Skeletal muscle cell (primary cell): ENCODE data around the gene EXOC4.

Experiments
- DNase-seq: peaks from one replicate; pipeline ENCODE4 v3.0.0-alpha.2; 2010; ENCODE audit warnings: low read depth
- H3K4me3 ChIP-seq: 2 replicates; pipeline ENCODE4 v1.5.1; 2011; ENCODE audit warnings: low read depth, mild to moderate bottlenecking, control low read depth, low read length, moderate library complexity

EXOC4 gene

GRCh38 chr7:133576612-133577168 lies 323.8 kb downstream of the EXOC4 start:
- no peak for DNase-seq
- H3K4me3 ChIP-seq = no peak overlapping the region

DNA sequence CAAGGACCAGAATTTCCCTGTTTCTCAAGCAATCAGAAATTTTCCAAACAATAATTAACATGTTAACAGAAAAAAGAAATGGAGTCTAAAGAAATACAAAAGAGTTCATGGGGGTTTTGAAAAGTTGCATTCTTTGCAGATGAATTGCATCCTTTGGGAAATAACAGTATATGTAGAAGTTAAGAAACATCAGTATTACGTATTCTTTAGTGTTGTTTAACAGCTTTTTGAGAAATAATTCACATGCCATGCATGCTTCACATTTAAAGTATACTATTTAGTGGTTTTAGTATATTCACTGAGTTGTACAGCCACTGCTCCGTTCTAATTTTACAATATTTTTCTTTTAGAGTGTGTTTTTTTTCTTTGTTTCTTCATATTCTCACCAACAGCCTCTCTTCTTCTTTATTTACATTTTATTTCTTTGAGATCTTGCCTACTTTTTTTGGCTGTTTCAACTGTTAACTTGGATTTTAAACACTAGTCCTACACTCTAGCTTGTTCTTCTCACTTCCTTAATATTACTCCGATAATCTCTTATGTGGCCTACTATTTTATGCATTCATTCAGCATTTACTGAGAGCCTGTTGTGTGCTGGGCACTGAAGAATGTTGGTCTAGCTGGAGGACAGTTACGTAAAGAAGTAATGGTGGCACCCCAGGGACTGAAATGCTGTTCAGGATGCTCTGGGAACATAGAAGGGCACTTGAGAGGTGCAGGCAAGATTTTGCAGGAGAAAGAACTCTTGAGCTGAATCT lies 330.1 kb downstream of the EXOC4 start:
- no peak overlapping the region for H3K4me3 ChIP-seq
- peak; percentile 73 for DNase-seq

GRCh38 chr7:133583545-133584171 lies 330.8 kb downstream of the EXOC4 start:
- no peak overlapping the region for H3K4me3 ChIP-seq

GRCh38 chr7:133584956-133585668 lies 332.2 kb downstream of the EXOC4 start:
- H3K4me3 ChIP-seq = no peak overlapping the region
- no peak for DNase-seq

More at GRCh38 chr7:133583545-133584171, 330.8 kb downstream of the EXOC4 start:
- no peak for DNase-seq

- no peak overlapping the region for H3K4me3 ChIP-seq
- DNase-seq = no peak
These were observed 333.4 kb downstream of the EXOC4 start for GRCh38 chr7:133586253-133586652.

- no peak for DNase-seq
- no peak overlapping the region for H3K4me3 ChIP-seq
These were observed 335.0 kb downstream of the EXOC4 start for GRCh38 chr7:133587903-133588302.

GRCh38 chr7:133590795-133591194 lies 337.9 kb downstream of the EXOC4 start:
- no peak for DNase-seq
- H3K4me3 ChIP-seq = no peak overlapping the region

DNA sequence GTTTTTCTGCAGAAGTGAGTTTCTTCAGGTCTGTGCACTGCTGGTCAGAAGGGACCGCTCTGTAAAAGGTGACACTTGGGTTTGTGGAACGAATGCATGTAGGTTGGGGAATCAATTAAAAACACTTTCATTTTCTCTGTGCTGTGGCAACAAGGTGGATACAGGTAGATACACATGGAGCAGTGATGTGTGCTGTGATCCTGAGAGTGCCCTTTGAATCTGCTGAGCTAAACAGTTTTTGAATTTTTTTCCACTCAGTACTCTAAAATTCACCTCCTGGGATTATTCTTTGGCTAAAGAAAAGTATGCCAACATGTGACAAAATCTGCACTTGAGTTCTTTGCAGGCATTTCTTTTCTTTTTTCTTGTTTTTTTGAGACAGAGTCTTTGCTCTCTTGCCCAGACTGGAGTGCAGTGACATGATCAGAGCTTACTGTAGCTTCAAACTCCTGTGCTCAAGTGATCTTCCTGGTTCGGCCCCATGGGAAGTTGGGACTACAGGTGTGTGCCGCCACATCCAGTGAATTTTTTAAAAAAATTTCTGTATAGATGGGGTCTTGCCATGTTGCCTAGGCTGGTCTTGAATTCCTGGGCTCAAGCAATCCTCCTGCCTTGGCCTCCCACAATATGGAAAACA lies 338.9 kb downstream of the EXOC4 start:
- H3K4me3 ChIP-seq = no peak overlapping the region
- DNase-seq = no peak

- DNase-seq = no peak
- no peak overlapping the region for H3K4me3 ChIP-seq
These were observed 340.7 kb downstream of the EXOC4 start for GRCh38 chr7:133593561-133593960.

DNA sequence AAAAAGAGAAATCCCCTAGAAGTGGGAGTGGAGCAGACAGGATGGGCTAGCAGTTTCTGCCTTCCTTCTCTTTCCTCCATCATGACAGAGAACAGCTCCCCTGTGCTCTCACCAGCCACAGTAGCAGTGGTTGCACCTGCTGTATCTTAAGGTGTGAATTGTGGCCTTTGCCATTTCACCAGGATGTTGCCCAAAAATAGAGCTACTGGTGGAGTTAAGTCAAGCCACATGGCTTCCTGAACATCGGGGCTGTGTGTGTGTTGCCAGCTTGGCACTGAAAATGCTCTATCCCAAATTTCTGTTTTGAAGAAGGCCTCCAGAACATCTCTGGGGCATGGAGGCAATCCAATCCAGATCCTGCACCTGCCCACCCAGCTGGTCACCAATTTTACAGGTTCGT lies 348.7 kb downstream of the EXOC4 start:
- no peak for DNase-seq
- H3K4me3 ChIP-seq = no peak overlapping the region

- peak; percentile 75 for DNase-seq
- H3K4me3 ChIP-seq = no peak overlapping the region
These were observed 349.4 kb downstream of the EXOC4 start for GRCh38 chr7:133602291-133602690.

- no peak overlapping the region for H3K4me3 ChIP-seq
- DNase-seq = no peak
These were observed 354.1 kb downstream of the EXOC4 start for GRCh38 chr7:133606991-133607390.

DNA sequence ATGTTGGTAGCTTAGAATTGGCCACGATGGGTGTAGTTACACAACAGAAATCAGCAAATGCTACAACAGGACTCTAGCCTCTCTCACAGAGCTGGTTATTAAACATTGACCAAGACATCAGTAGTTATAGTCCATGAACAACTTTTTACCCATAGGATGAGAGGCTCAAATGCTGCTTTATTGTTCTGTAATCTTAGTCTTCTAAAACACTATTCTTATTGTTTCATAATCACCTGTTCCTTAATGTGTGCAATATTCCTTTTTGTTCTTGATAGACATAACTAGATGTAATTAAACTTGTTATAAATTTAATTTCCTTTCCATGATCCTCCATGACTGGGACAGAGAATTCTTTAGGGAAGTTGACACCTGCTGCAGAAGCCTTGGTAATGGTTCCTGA lies 356.9 kb downstream of the EXOC4 start:
- DNase-seq = no peak
- H3K4me3 ChIP-seq = no peak overlapping the region

DNA sequence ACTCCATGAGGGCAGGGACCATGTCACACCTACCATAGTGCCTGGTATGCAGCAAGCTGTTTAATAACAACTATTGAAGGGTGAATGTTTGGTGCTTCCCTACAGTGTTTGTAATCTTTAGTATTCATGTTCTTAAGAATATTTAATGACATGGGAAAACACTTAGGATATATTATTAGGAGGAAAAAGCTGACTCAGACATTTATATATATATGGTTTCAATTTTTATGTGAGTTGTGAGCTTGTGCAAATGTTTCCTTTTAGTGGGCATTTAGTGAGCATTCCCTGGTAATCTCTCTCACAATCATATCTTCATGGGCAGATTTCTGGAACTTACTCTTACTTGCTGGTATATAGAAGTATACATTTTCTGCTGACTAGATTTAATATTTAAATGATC lies 359.1 kb downstream of the EXOC4 start:
- no peak overlapping the region for H3K4me3 ChIP-seq
- no peak for DNase-seq

GRCh38 chr7:133613250-133613790 lies 360.4 kb downstream of the EXOC4 start:
- no peak overlapping the region for H3K4me3 ChIP-seq
- no peak for DNase-seq

GRCh38 chr7:133614251-133614650 lies 361.4 kb downstream of the EXOC4 start:
- DNase-seq = no peak
- H3K4me3 ChIP-seq = no peak overlapping the region

- no peak for DNase-seq
- H3K4me3 ChIP-seq = no peak overlapping the region
These were observed 366.1 kb downstream of the EXOC4 start for GRCh38 chr7:133618970-133619369.

DNA sequence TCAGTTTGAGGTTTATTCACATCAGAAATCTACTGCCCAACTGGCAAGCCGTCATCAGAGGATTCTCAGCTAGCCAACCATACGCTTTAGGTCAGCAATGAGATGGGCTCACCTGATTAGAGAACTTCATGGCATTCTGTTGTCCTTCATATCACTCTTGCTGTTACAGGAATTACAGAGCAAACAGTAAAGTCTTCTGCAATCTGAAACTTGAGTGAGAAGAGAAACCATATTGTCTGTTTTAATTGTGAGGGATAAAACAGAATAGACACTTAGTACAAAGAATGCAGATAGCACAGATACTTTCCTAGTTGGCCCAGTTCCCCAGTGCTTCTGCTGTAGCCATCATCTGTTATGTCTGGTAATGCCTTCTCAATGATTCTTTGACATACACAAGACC lies 366.6 kb downstream of the EXOC4 start:
- no peak for DNase-seq
- H3K4me3 ChIP-seq = no peak overlapping the region

GRCh38 chr7:133623721-133624120 lies 370.8 kb downstream of the EXOC4 start:
- no peak overlapping the region for H3K4me3 ChIP-seq

GRCh38 chr7:133625046-133625445 lies 372.2 kb downstream of the EXOC4 start:
- no peak for DNase-seq
- H3K4me3 ChIP-seq = no peak overlapping the region

More at GRCh38 chr7:133623721-133624120, 370.8 kb downstream of the EXOC4 start:
- DNase-seq = no peak
